BE2C (cell line): Measurements from ENCODE around the gene PARD3B.

ENCODE experiments used
- DNase-seq: peaks from one replicate; pipeline ENCODE4 v3.0.0-alpha.2; 2020
- H3K27me3 ChIP-seq: fragments of 250-450 bp; sonication (Bioruptor Pico); 2 replicates; pipeline ENCODE4 v1.5.1; 2020; ENCODE audit warnings: mild to moderate bottlenecking
- H3K36me3 ChIP-seq: fragments of 250-450 bp; sonication (Bioruptor Pico); 2 replicates; pipeline ENCODE4 v1.5.1; 2020; ENCODE audit warnings: mild to moderate bottlenecking
- H3K4me1 ChIP-seq: fragments of 250-450 bp; sonication (Bioruptor Pico); 2 replicates; pipeline ENCODE4 v1.5.1; 2020
- H3K4me3 ChIP-seq: 2 replicates; pipeline ENCODE4 v1.5.1; 2011; ENCODE audit warnings: low read depth, low read length
- H3K9me3 ChIP-seq: fragments of 250-450 bp; sonication (Bioruptor Pico); 2 replicates; pipeline ENCODE4 v1.5.1; 2020
- TF ChIP-seq, protein P1 (sequence below): IDR thresholded peaks from 2 replicates; pipeline ENCODE4 v1.5.1; 2012; ENCODE audit warnings: mild to moderate bottlenecking, low read depth, low read length

Gene PARD3B

DNA sequence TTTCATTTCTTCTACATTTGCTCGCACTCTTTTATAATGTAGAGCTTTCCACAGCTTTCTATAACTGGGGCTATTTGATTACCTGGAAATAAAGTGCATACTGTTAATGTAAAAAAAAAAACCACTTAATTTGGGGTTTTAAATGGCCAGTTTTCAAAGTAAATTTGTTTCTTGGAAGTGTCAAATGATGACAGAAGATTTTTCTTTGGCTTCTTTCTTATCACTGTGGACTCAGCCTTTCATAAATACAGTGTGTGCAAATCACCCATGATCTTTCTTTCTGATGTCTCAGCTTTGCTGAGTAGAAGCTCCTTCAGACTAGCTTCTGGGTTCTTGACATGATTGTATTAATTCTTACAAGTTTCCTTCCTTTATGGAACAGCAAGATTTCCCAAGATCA lies 525.6 kb downstream of the PARD3B start:
- H3K27me3 ChIP-seq: no peaks in the 10 kb centered on the region
- DNase-seq: no peak
- H3K4me3 ChIP-seq: no peak overlapping the region
- H3K9me3 ChIP-seq: no peaks in the 10 kb centered on the region
- H3K36me3 ChIP-seq: no peaks in the 10 kb centered on the region
- TF ChIP-seq, protein P1, sequence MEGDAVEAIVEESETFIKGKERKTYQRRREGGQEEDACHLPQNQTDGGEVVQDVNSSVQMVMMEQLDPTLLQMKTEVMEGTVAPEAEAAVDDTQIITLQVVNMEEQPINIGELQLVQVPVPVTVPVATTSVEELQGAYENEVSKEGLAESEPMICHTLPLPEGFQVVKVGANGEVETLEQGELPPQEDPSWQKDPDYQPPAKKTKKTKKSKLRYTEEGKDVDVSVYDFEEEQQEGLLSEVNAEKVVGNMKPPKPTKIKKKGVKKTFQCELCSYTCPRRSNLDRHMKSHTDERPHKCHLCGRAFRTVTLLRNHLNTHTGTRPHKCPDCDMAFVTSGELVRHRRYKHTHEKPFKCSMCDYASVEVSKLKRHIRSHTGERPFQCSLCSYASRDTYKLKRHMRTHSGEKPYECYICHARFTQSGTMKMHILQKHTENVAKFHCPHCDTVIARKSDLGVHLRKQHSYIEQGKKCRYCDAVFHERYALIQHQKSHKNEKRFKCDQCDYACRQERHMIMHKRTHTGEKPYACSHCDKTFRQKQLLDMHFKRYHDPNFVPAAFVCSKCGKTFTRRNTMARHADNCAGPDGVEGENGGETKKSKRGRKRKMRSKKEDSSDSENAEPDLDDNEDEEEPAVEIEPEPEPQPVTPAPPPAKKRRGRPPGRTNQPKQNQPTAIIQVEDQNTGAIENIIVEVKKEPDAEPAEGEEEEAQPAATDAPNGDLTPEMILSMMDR: no peak
- peaks cover 23% of the 10 kb centered on the region for H3K4me1 ChIP-seq

DNA sequence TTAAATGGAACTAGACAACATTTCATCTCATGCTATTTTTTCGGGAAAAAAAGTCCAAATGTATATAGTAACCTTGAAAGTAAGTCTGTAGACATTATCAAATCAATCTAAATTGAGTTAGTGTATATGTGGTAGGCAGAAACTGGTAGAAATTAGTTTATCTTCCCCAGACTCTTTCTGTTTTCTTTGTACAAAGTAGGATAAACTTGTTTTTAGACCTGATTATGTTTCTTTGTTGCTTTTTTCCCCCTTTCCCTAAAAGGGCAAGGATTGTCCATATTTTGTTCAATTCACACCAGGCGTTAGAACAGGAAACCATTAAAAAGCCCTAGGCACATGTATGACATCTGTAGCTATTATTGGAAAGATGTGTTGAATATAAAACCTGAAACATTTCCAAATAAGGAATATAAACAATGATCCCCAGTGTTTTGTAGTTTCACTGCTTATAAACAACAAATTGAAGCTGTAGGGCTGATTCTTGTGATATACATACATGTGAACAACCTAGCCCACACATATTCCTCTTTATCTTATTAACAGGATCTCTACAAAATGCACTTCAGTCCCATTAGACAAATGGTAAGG lies 528.3 kb downstream of the PARD3B start:
- DNase-seq: no peak
- Histone ChIP-seq H3K4me3 (no peak overlapping the region), H3K9me3 (no peaks in the 10 kb centered on the region), H3K27me3 (no peaks in the 10 kb centered on the region), H3K36me3 (no peaks in the 10 kb centered on the region), H3K4me1 (peaks cover 20% of the 10 kb centered on the region)
- TF ChIP-seq, protein P1: no peak

DNA sequence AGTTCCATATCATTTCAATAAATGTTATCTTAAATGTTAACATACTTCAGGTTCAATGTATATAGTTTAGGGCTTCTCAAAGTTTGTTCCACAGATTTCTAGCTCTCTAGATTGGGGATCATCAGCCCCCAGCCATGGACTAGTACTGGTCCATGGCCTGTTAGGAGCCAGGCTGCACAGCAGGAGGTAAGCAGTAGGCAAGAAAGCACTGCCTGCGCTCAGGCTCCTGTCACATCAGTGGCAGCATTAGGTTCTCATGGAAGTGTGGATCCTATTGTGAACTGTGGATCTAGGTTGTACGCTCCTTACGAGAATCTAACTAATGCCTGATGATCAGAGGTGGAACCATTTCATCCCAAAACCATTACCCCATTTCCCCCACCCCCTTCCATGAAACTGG lies 531.1 kb downstream of the PARD3B start:
- no peaks in the 10 kb centered on the region for H3K27me3 ChIP-seq
- TF ChIP-seq, protein P1: no peak
- peaks cover 30% of the 10 kb centered on the region for H3K4me1 ChIP-seq
- no peaks in the 10 kb centered on the region for H3K9me3 ChIP-seq
- no peak for DNase-seq
- H3K36me3 ChIP-seq: no peaks in the 10 kb centered on the region
- no peak overlapping the region for H3K4me3 ChIP-seq

DNA sequence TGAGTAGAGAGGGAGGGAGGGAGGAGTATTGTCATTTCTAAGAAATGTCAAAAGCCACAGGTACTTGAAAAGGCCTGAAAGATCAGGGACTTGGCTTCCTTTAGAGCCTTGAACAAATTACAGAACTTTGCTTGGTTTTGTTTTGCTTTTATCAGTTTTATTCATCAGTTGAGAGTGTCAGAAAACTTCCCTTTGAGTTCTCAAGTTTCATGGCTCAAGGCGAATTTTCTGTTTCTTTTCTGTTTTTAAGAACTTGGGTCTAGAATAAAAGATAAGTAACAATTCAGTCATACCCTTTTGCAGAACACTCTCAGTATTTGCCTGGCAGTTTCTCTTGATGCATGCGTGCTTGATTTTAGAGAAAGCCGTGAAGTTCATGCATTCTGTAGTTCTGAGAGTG lies 531.9 kb downstream of the PARD3B start:
- DNase-seq: no peak
- H3K27me3 ChIP-seq: no peaks in the 10 kb centered on the region
- TF ChIP-seq, protein P1: no peak
- H3K36me3 ChIP-seq: no peaks in the 10 kb centered on the region
- H3K4me3 ChIP-seq: no peak overlapping the region
- H3K4me1 ChIP-seq: peaks cover 30% of the 10 kb centered on the region
- no peaks in the 10 kb centered on the region for H3K9me3 ChIP-seq

DNA sequence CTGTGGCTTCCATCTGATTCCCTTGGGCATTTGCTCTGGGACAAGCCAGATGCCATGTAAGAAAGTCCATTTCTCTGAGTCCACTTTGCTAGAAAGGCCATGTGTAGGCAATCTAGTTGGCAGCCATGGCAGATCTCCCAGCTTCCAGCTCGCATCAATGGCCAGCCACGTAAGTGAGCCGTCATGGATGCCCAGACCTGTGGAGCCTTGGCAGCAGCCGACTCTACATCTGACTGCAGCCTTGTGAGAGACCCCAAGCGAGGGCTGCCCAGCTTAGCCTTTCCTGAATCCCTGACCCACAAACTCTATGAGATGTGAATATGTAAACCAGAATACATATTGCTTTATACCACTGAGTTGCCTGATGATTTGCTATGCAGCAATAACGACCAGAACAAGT lies 533.5 kb downstream of the PARD3B start:
- DNase-seq: peak; percentile 26
- H3K4me1 ChIP-seq: peaks cover 21% of the 10 kb centered on the region
- H3K9me3 ChIP-seq: no peaks in the 10 kb centered on the region
- no peak overlapping the region for H3K4me3 ChIP-seq
- no peaks in the 10 kb centered on the region for H3K36me3 ChIP-seq
- no peaks in the 10 kb centered on the region for H3K27me3 ChIP-seq
- TF ChIP-seq, protein P1: no peak

DNA sequence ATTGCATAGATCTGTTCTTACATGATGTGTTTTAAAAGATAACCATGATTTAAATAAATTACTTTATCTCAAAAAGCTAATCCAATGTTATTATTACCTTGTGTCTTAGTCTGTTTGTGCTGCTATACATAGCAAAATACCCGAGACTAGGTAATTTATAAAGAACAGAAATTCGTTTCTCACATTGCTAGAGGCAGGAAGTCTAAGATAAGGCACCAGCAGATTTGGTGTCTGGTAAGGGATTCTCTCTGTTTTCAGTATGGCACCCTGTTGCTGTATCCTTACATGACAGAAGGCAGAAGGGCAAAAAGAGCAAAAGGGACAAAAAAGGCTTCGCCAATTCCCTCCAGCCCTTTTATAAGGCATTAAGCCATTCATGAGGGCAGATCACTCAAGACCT lies 533.9 kb downstream of the PARD3B start:
- TF ChIP-seq, protein P1: no peak
- Histone ChIP-seq H3K4me1 (peaks cover 19% of the 10 kb centered on the region), H3K4me3 (no peak overlapping the region), H3K36me3 (no peaks in the 10 kb centered on the region), H3K9me3 (no peaks in the 10 kb centered on the region), H3K27me3 (no peaks in the 10 kb centered on the region)
- no peak for DNase-seq
